ENCODE measurements around the gene H19.

H19 gene

DNA sequence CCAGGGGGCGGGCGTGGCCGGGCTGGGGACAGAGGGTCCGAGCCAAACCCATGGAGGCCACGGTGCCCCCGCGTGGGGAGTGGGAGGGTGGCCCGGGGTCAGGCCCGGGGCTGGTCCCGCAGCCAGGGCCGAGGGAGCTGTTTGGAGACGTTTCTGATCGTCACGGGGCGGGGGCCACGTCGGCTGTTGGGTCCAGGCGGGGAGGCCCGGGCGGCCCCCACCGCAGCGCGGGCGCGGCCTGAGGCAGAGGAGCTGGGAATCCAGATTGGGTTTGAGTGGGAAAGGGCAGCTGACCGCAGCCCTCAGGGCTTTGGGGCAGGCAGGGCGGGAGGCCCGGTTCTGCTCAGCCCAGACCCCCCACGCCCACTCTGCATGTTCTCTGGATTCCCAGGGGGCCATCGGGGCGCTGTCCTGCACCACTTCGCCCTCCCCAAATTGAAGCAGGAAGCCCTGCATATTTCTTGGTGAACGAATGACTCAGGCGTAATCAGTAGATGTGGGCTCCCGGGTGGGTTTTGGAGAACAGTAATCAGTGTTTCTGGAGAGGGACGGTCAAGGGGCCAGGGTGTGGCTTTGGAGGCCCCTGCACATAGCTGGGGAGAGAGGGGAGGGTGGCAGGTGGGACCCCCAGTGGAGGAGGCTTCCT is 49.9 kb downstream of the H19 start:
- DNase-seq (ENCODE audit: low read depth, low spot score) = no peak

DNA sequence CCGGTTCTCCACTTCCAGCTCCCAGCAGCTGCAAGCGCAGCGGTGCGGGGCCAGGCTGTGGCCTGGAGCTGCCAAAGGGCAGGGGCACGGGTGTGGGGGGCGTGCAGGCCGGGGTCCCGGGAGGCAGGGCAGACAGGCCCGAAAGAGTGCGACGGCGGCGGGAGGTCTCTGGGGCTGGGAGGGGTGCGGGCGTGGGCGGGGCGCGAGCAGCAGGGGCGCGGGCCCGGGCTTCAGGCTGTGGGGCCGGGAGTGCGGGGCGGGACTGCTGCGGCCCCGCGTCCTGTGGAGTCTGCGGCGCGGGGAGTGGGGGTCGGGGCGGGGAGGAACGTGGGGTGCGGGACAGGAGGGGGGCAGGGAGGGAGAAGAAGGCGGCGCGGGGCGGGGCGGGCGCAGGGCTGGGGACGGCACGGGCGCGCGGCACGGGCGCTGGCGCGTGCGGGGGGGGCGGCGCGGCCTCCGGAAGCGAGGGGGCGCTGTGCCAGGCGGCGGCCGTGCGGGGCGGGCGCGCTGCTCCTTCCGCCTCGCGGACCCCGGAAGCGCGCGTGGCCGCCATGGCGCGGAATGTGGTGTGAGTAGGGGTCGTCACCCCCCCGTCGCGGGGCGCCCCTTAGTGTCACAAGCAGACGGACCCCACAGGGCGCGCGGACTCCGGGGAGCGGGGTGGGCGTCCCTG is 50.7 kb downstream of the H19 start, which contains the start of gene MRPL23:
MRPL23 (plus strand) TSS at position 521 of the 673 bp plus-strand sequence; CDS start at position 552, 31 bp downstream.
- no peak for DNase-seq (ENCODE audit: low read depth, low spot score)
